HG02642 (cell line): ENCODE data around the gene CATSPER4.

ENCODE experiments used
- ATAC-seq: cut with Tn5 transposase; IDR thresholded peaks from one replicate; pipeline ENCODE4 v1.9.1; 2021; ENCODE audit warnings: mild to moderate bottlenecking; ENCODE audit not compliant: unreplicated experiment, poor library complexity

CATSPER4 gene

DNA sequence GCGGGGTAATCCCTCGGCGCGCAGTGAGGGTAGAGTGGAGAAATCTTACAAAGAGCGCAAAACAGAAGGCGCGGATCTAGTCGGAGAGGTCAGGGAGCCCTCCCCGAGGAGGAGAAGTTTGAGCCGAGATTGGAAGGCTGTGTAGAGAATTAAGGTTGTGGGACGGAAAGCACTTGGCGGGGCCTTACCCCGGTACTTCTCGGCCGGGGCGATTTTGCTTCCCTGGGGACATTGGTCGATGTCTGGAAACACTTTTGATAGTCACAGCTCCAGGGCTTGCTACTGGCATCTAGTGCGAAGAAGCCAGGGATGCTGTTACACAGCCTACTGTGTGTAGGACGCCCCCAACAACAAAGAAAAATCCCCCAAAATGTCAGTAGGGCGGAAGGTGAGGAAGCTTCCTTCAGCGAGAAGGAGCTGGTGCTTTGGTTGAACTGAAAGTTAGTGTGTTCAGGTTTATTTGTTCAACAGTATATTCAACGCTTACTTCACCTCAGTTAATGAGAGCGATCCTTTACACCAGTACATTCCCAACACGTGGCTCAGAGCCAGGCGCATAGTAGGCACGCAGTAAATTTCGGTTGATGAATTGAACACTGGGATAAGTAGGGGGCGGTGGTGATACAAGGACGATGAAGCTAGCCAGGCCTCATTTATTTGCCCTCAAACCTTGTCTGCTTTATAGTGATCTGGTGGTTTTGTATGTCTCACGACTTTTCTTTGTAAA is 44.4 kb downstream of the CATSPER4 start:
- ATAC-seq: peak; percentile 3

DNA sequence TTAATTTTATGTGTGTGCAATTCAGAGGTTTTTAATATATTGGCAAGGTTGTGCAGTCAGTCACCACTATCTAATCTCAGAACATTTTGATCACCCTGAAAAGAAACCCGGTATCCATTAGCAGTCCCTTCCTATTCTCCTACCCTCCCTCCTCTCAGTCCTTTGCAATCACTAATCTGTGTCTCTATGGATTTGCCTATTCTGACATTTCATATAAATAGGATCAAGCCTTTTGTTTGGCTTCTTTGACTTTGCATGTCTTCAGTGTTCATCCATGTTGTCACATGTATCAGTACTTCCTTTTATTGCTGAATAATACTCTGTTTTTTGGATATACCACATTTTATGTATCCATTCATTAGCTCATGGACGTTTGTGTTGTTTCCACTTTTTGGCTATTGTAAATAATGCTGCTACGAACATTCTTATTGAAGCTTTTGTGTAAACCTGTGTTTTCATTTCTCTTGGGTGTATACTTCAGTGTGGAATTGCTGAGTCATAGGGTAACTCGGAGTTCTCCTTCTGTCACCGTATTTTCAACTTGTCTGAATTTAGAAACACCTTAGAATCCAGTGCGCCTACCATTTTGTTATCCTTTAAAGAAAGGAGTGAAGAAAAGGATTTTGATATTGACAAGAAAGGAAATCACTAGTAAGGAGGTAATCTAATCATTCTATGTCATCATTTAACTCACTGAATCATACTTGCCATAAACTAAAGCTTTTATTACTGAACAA is 47.0 kb downstream of the CATSPER4 start:
- ATAC-seq: no peak

DNA sequence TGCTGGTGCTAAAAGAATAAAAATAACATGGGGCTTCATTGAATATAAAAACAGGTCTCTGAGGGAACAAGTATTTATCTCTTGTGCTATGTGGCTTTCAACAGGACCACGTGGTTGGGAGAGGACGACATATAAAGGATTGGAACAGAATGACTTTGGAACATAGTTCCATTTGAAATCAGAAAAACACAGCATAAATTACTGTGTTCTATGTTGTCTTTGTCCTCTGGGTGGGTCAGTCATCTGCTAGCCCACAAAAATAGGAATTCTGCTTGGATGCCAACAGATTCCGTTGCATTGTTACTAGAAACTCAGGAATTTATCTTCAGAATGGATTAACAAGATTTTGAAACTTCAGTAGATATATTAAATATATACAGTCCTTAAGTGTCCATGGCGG is 49.5 kb downstream of the CATSPER4 start:
- no peak for ATAC-seq
